ENCODE results near the gene NEK10. TPM values are rescaled to one million over a fixed set of nuclear protein-coding genes. Genes with fewer than 3 reads are reported as not detected.
A peak's percentile ranks its signal among the peaks of the same experiment; 100 is the strongest.
"Not testable (repeated sequence)": the region's sequence is repeated elsewhere in the genome, so short reads cannot be mapped to it uniquely, and the experiment has no call there.

NEK10 gene
- total RNA-seq, 1 experiment from 2014 or later, result 0.47 TPM

GRCh38 chr3:27354588-27355203, 14.5 kb downstream of the NEK10 start:
- no peak for DNase-seq (ENCODE audit: low read depth)

DNA sequence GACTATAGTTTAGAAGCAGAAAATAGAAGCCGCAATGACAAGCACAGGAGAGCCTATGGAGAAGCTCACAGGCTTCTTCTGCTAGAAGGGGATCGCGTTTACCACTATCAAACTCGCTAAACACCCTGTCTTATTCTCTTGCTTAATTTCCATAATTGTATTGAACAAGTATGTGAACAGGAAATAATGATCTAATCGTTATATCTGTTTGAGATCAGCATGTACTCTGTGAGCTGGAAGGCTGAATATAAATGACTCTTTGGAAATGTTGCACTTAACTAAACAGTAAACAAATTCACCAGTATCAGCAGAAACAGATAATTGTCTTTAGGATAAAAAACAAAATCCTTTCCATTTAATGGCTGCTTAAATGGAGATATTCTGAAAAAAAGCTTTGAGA, 15.0 kb downstream of the NEK10 start:
- no peak for DNase-seq (ENCODE audit: low read depth)

GRCh38 chr3:27353221-27353620, 16.0 kb downstream of the NEK10 start:
- DNase-seq (ENCODE audit: low read depth), result no peak

- no peak for DNase-seq (ENCODE audit: low read depth)
Observed at GRCh38 chr3:27352047-27352446, 17.1 kb downstream of the NEK10 start.

DNA sequence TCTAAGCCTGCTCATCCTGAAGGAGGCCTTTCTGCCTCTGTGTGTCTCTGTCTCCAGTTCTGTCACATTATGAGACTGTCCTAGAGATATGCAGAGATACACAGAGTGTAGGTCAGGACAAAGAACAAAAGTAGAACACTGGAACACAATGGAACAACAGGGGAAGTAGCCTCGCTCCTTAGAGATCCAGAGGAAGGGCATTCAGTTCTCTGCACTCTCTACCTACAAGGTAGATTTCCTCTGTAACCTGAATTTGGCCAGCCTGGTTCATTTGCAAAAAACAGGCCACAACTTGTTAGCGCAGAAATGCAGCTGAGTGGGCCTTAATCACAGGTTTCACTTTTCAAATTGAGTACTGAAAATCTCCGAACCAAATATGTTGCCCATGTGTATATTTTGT, 19.4 kb downstream of the NEK10 start:
- DNase-seq (ENCODE audit: low read depth), result no peak

DNA sequence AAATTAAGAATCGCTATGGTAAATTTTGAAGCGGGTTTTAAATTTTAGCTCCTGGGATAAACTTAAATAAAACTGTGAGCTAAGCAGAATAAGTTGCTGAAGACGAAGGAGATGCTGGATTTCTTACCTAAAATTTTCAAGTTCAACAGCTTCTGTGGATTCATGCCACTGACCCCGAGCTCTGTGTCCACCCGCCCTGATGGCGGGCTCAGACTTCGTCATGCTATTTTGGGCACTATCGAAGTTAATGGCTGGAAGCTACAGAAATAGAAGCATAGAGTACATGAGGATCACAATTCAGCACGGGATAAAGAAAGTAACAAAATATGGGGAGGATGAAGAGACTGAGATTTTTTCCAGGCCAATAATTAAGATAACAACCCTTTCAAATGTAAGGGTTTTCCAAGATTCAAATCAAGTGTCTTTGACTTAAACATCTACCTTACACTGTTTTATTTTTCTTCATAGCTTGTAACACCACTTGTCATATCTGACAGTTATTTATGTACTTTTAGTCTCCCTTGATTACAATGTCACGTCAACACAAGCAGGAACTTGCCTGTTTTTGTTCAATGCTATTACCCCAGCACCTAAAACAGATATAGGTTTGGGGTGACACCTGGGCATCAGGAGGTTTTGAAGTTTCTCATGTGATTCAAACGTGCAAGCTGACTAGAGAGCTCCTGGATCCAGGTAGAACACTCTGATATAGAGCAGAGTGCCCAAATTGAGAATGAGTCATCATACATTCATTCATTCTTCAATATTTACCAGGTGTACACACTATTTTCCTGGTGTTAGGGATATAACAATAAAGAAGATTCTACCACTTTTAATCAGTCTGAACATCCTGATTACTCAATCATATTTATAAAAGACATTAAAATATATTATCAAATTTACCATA, 23.0 kb downstream of the NEK10 start:
- no peak for DNase-seq (ENCODE audit: low read depth)

DNA sequence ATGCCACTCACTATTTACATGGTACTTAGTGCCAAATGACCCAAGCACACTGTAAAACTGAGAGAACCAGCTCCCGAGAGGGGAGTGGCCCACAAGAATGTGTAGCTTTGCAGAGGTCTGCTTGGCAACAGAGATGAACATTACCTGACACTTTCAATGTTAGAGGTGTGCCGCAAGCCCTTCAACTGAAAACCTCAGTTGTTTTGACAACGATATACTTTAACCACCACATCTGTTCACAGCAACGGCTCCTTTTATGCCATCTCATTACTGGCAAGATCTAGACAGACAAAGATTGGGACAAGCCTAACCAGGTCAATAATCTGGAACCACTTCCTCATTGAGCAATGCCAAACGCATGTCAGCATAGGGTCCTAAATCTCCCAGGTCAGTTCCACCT, 23.7 kb downstream of the NEK10 start:
- DNase-seq (ENCODE audit: low read depth), result no peak

- DNase-seq (ENCODE audit: low read depth), result no peak
Observed at GRCh38 chr3:27345045-27345444, 24.1 kb downstream of the NEK10 start.

GRCh38 chr3:27344192-27344591, 25.0 kb downstream of the NEK10 start:
- DNase-seq (ENCODE audit: low read depth), result no peak

GRCh38 chr3:27342267-27342666, 26.9 kb downstream of the NEK10 start:
- DNase-seq (ENCODE audit: low read depth), result no peak

DNA sequence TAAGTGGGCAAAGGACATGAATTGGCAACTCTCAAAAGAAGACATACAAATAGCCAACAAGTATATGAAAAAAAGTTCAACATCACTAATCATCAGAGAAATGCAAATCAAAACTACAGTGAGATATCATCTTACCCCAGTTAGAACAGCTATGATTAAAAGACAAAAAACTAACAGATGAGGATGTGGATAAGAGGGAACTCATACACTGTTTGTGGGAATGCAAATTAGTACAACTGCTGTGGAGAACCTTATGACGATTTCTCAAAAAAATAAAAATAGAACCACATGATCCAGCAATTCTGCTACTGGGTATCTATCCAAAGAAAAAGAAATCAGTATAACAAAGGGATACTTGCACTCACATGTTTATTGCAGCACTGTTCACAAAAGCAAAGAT, 28.6 kb downstream of the NEK10 start:
- no peak for DNase-seq (ENCODE audit: low read depth)

- no peak for DNase-seq (ENCODE audit: low read depth)
Observed at GRCh38 chr3:27335571-27335970, 33.6 kb downstream of the NEK10 start.

DNA sequence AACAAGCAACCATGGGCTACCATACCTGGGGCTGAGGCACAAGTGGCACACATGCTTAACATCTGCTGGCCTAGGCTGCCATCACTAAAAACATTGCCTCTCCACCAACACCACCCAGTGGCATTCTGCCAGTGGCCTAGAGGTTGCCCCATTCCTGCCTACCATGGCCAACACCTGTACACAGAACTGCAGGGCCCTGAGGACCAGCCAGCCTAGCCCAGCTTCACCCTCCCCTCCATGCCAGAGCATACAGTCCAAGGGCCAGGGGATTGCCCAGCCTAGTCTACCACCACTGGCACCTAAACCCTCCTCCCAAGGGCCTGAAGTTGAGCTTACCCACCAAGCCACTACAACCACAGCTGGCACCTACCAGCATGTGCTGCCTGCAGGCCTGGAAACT, 35.3 kb downstream of the NEK10 start:
- DNase-seq (ENCODE audit: low read depth), result no peak

DNA sequence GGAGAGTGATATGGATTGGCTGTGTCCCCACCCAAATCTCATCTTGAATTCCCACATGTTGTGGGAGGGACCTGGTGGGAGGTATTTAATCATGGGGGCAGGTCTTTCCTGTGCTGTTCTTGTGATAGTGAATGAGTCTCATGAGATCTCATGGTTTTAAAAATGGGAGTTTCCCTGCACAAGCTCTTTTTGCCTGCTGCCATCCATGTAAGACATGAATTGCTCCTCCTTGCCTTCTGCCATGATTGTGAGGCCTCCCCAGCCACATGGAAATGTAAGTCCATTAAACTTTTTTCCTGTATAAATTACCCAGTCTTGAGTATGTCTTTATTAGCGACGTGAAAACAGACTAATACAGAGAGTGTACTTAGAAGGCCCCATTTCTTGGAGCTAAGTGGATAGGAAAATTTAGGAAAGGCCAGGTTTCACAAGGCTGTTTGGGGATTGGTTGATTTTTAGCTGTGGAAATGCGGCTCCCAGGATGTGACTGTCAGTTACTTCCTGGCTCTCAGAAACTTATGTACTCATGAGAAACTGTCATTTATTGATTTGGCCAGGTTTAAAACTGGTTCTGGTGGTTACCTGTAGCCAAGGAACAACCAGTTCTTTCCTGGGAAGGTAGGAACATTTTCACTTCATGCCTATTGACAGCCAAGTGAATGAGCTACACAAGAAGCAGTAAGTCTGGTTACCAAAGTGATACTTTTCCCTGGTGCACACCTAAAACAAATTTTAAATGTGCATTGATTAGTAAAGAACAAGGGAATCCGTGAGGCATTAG, 40.0 kb downstream of the NEK10 start:
- not testable (repeated sequence) for DNase-seq (ENCODE audit: low read depth)

GRCh38 chr3:27326629-27327545, 42.3 kb downstream of the NEK10 start:
- DNase-seq (ENCODE audit: low read depth), result peak; percentile 80

- peak; percentile 46 for DNase-seq (ENCODE audit: low read depth)
Observed at GRCh38 chr3:27326202-27326601, 43.0 kb downstream of the NEK10 start.

- no peak for DNase-seq (ENCODE audit: low read depth)
Observed at GRCh38 chr3:27325419-27325818, 43.8 kb downstream of the NEK10 start.

- no peak for DNase-seq (ENCODE audit: low read depth)
Observed at GRCh38 chr3:27324686-27325085, 44.5 kb downstream of the NEK10 start.

DNA sequence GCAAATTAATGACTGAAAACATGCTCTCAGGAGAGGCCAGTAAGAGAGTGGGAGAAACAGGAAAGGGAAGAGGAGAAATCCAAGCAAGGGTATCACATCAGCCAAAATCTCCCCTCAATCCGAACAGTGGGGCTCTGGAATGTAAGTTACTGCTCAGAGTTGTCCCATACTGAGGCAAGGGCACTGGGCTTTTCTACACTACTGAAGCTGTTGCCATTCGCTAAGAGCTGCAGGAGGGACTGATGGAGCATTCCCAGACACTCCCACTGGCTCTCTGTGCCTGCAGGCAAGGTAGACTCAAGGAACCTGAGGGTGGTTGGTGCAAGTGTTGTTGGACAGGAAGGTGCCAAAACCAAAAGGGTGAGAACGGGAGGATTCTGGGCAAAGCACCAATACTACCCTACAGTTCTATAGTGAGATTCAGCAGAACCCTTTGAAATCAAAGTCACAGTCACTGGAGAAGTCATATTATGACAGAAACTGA, 46.1 kb downstream of the NEK10 start:
- DNase-seq (ENCODE audit: low read depth), result no peak

GRCh38 chr3:27322634-27323033, 46.5 kb downstream of the NEK10 start:
- no peak for DNase-seq (ENCODE audit: low read depth)

All from HT1080 (cell line).